Epithelial cell of prostate (primary cell): ENCODE results near the gene C1orf50.
"Not testable (repeated sequence)": the region's sequence is repeated elsewhere in the genome, so short reads cannot be mapped to it uniquely, and the experiment has no call there.

Experiments
- DNase-seq: peaks from one replicate; pipeline ENCODE4 v3.0.0-alpha.2; 2011; ENCODE audit warnings: low read depth, low spot score
- H3K27ac ChIP-seq: fragments of 450-650 bp; 2 replicates; pipeline ENCODE4 v1.5.1; 2017; ENCODE audit warnings: mild to moderate bottlenecking

The C1orf50 gene

GRCh38 chr1:42738678-42739226, 28.3 kb upstream of the C1orf50 start:
- no peak overlapping the region for H3K27ac ChIP-seq
- no peak for DNase-seq

DNA sequence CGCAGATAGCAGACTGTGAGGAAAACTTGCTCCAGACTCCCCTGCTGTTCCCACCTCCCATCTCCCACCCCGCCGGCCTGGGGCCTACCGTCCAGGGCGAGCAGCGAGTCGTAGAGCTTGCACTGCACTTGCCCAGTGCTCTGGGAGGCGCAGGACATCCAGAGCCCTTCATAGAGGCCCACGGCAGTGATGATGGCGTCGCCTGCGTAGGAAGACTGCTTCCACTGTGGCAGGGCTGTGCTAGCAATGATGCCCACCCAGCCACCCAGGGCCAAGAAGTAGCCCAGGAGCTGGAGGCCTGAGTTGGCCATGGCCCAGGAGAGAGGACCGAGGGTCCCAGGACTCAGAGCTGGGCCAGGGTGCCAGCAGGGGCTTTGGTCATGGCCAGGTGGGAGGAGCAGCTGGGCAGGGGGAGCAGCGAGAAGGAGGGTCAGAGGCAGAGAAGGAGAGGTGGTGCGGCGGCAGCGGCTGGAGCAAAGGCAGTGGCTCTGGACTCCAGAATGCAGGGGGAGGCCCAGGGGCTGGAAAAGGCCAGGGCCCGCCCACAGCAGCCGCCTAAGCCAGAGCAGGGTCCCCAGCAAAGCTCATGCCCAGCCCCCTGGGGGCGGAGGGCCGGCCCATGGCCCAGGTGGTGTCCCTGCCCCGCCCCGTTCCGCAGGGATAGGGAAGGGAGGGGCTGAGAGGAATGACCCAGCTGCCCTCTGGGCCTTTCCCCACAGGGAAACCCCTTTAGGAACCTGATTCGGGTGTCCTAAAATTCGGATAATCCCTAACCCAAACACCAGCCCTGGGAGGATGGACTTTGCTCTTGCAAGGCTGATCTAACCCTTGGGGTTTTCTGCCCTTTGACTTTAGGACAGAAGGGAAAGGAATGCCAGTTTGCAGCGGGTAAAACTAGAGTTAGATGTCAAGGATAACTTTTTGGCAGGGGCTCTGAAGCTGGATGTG, 27.0 kb upstream of the C1orf50 start, which contains the start of gene CLDN19:
TSS of gene CLDN19 (minus strand) at position 484 of the 948 bp plus-strand sequence. CDS start at position 311, 173 bp downstream.
- H3K27ac ChIP-seq = no peak within 1 kb of the TSS
- DNase-seq = no peak

DNA sequence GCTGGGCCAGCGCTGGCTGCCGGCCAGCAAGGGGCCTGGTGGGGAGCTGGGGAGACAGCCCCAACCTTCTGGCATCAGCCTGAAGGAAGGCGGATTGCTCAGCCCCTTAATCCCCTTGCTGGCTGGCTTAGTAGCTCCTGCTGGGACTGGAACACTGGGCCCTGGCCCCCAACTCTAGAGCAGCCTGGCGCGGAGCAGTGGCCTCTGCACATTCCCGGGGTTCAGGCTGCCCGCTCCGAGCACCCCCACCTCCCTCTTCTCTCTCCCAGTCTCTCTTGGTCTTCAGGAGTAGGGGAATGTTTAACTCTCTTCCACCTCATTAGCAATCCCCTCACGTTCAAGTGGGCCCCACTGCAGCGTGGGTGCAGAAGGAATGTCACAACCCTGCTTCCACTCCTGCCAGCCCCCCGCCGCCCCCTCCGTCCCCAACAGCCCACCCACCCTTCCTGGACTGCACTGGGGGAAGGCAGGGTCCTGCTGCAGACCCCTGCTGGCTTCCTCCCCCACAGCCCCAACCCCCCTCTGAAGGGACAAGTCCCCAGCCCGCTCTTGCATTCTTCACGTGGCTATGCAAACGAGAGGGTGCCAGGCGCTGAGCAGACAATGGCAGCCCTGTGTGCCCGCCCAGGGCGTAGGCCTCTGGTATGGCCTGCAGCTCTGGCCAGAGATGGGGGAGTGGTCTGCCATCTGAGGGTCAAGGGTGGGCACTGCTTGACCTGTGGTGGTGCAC, 26.0 kb upstream of the C1orf50 start:
- no peak overlapping the region for H3K27ac ChIP-seq

GRCh38 chr1:42741706-42742105, 25.3 kb upstream of the C1orf50 start:
- DNase-seq = no peak
- H3K27ac ChIP-seq = no peak overlapping the region

More for the DNA sequence above, 26.0 kb upstream of the C1orf50 start:
- no peak for DNase-seq

- no peak overlapping the region for H3K27ac ChIP-seq
These were observed 24.9 kb upstream of the C1orf50 start for GRCh38 chr1:42742141-42742540.

DNA sequence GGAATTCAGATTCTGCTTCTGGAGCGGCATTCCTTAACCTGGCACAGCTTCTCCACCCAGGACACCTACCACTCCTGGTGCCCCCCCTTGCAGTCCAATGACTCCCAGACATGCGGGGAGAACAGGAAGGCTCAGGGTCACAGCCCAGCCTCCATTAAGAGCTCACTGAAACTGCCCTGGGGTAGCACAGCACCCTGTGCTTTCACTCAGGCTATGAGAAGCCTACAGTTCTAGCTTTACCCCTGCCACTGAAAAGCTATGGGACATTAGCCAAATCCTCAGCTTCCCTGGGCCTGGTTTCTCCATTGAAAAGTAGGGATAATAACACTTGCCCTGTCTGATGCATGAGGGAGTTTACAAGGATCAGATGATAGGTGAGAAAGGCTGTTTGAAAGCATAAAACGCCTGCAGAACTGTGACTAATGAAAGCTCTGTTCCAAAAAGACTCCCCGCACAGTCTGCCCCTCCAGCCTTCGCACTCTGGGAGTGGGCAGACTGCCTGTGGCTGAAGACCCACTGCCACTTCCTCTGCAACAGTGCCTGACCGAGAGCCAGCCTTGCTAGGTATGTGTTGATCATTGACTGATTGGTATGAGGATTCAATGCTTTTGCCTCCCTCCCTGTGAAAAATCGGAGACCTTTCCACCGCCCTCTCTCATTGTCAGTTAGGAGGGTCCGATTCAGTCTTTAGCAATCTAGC, 24.3 kb upstream of the C1orf50 start:
- peak overlapping the region; percentile 56 for H3K27ac ChIP-seq
- DNase-seq = no peak

More at GRCh38 chr1:42742141-42742540, 24.9 kb upstream of the C1orf50 start:
- no peak for DNase-seq

DNA sequence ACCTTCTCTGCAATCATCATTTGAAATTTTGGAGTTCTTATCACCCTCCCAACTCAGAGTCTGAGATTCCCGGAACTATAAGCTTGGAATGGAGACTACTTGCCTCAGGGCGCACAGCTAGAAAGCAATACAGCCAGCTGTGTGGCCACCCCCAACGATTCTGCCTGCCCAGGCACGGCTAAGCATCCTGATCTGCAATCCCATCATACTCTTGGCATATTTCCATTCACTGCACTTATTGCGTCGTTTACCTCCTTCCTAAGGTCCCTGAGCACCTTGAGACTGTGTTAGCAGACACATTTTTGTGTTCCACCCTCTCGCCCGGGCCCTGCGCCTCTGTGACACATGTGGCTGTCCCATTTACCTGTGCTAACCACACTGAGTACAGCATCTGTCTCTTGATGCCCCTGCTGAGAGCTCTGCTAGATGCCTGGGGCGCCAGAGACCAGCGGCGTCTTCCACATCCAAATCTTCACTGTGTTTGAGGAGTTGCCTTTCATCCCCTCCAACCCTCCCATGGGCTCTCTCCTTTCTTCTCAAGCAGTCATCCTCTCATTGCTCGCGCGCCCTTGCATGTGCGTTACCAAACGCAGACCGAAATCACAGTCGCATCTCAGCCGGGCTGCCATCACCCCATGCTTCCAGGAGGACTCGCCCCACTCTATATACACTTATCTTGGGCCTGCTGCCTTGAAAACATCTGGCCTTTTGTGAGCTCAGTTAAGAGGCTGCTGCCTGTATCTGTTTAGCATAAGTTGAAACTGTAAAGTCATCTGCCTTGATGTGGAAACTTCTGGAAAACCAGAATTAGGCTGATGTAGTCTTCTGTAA, 23.5 kb upstream of the C1orf50 start:
- peak; percentile 74 for DNase-seq
- H3K27ac ChIP-seq = peak overlapping the region; percentile 56

GRCh38 chr1:42744148-42744413, 23.0 kb upstream of the C1orf50 start:
- no peak for DNase-seq

GRCh38 chr1:42745851-42746250, 21.2 kb upstream of the C1orf50 start:
- DNase-seq = no peak
- H3K27ac ChIP-seq = no peak overlapping the region

More at GRCh38 chr1:42744148-42744413, 23.0 kb upstream of the C1orf50 start:
- H3K27ac ChIP-seq = no peak overlapping the region

DNA sequence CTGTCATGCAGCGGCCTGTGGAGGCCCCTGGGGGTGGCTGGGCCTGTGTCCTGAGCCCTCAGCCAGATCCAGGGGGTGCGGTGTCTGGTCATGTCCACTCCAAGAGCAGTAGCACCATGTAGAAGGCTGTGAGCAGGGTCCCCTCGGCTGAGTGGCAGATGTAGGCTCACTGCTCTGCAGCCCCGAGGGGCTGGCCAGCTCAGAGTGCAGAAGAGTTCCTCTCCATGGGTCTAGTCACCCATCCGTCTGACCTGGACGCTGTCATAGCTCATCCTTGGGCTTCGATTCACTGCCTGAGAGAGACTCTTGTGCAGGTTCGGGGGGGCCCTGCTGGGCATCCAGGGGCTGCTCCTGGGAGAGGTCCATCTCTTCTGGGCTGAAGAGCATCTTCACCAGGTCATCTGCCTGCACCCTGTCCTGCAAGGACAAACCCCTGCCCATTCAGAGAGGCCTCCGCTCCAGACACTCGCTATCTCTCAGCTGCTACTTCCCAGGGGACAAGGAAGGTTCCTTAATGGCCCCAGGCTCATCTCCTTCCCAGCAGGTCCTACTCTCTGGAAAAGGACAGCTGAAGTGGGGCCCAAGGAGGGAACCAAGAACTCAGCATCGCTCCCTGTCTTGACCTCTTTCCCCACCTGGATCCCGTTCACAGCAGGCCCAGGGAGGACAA, 20.5 kb upstream of the C1orf50 start:
- DNase-seq = no peak
- H3K27ac ChIP-seq = no peak overlapping the region

- DNase-seq = no peak
- H3K27ac ChIP-seq = no peak overlapping the region
These were observed 19.9 kb upstream of the C1orf50 start for GRCh38 chr1:42747125-42747524.

- no peak overlapping the region for H3K27ac ChIP-seq
- DNase-seq = no peak
These were observed 19.0 kb upstream of the C1orf50 start for GRCh38 chr1:42748021-42748420.

- no peak for DNase-seq
- no peak overlapping the region for H3K27ac ChIP-seq
These were observed 18.3 kb upstream of the C1orf50 start for GRCh38 chr1:42748461-42749410.

GRCh38 chr1:42750041-42750440, 17.0 kb upstream of the C1orf50 start:
- no peak for DNase-seq
- H3K27ac ChIP-seq = no peak overlapping the region

DNA sequence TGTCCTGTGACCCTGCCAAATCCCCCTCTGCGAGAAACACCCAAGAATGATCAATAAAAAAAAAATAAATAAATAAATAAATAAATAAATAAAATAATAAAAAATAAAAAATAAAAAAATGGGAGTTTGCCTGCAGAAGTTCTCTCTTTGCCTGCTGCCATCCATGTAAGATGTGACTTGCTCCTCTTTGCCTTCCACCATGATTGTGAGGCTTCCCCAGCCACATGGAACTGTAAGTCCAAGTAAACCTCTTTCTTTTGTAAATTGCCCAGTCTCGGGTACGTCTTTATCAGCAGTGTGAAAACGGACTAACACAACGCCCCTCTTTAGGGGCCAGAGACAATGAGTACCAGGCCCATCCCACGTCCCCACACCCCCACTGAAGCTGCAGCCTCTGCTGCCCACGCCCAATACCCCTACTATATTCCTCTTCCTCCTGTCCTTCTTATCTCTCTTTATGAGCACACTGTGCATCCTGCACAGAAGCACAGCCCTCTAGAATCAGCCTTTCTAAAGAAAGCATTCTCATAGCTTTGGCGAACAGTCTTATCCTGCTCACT, 15.5 kb upstream of the C1orf50 start:
- not testable (repeated sequence) for DNase-seq, H3K27ac ChIP-seq

GRCh38 chr1:42752284-42752683, 14.8 kb upstream of the C1orf50 start:
- DNase-seq = no peak
- H3K27ac ChIP-seq = no peak overlapping the region

DNA sequence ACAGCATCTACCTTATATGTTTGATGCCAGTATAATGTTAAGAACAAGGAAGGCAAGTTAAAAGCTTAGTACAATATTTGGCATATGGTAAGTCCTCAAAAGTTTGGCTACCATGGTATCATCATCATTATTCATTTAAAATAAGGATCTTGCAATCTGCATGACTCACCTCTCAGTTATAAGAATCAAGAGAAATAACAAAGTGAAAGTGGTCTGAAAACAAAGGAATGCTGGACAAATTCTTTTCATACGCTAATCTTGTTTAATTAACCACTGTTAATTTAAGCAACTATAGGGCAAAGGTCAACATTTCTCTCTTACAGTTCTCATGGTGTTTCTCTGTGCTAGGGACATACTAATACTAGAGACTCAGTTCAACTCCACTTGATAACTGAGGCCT, 14.0 kb upstream of the C1orf50 start:
- no peak for DNase-seq
- no peak overlapping the region for H3K27ac ChIP-seq
